IPS-18c (cell line): ENCODE data around the gene ILKAP.
"Not testable (repeated sequence)": the region's sequence is repeated elsewhere in the genome, so short reads cannot be mapped to it uniquely, and the experiment has no call there.

ENCODE experiments used
- H3K4me3 ChIP-seq: 2 replicates; pipeline ENCODE4 v1.7.0; 2013; ENCODE audit warnings: low read depth, mild to moderate bottlenecking, low read length, moderate library complexity; ENCODE audit not compliant: insufficient read depth
- H3K9me3 ChIP-seq: one replicate; pipeline ENCODE4 v1.6.1; 2013; ENCODE audit warnings: mild to moderate bottlenecking, low read length, moderate library complexity; ENCODE audit not compliant: control insufficient read depth, insufficient read depth

The ILKAP gene

GRCh38 chr2:238171575-238172187, 31.8 kb downstream of the ILKAP start:
- Histone ChIP-seq H3K4me3 (no peak overlapping the region), H3K9me3 (no peaks in the 10 kb centered on the region)

GRCh38 chr2:238171072-238171431, 32.4 kb downstream of the ILKAP start:
- not testable (repeated sequence) for H3K4me3 ChIP-seq, H3K9me3 ChIP-seq

- no peak overlapping the region for H3K4me3 ChIP-seq
- H3K9me3 ChIP-seq = peaks cover 2% of the 10 kb centered on the region
These were observed 33.0 kb downstream of the ILKAP start for GRCh38 chr2:238170386-238171071.

GRCh38 chr2:238169708-238170251, 33.7 kb downstream of the ILKAP start:
- no peak overlapping the region for H3K4me3 ChIP-seq
- H3K9me3 ChIP-seq = peaks cover 2% of the 10 kb centered on the region

- Histone ChIP-seq H3K9me3 (peaks cover 2% of the 10 kb centered on the region), H3K4me3 (no peak overlapping the region)
These were observed 34.3 kb downstream of the ILKAP start for GRCh38 chr2:238169048-238169707.

GRCh38 chr2:238168196-238169047, 35.1 kb downstream of the ILKAP start:
- H3K4me3 ChIP-seq = no peak overlapping the region
- peaks cover 2% of the 10 kb centered on the region for H3K9me3 ChIP-seq

GRCh38 chr2:238167761-238168160, 35.7 kb downstream of the ILKAP start:
- H3K9me3 ChIP-seq = peaks cover 2% of the 10 kb centered on the region
- H3K4me3 ChIP-seq = no peak overlapping the region

- Histone ChIP-seq H3K4me3 (no peak overlapping the region), H3K9me3 (peaks cover 2% of the 10 kb centered on the region)
These were observed 36.2 kb downstream of the ILKAP start for GRCh38 chr2:238167344-238167715.

GRCh38 chr2:238166391-238167343, 36.8 kb downstream of the ILKAP start:
- Histone ChIP-seq H3K4me3 (no peak overlapping the region), H3K9me3 (peaks cover 2% of the 10 kb centered on the region)

GRCh38 chr2:238165288-238165921, 38.1 kb downstream of the ILKAP start:
- Histone ChIP-seq H3K4me3 (no peak overlapping the region), H3K9me3 (peaks cover 2% of the 10 kb centered on the region)

- Histone ChIP-seq H3K4me3 (no peak overlapping the region), H3K9me3 (peaks cover 2% of the 10 kb centered on the region)
These were observed 38.6 kb downstream of the ILKAP start for GRCh38 chr2:238164906-238165287.

GRCh38 chr2:238163481-238164198, 39.9 kb downstream of the ILKAP start:
- peaks cover 2% of the 10 kb centered on the region for H3K9me3 ChIP-seq
- peak overlapping the region; percentile 55 for H3K4me3 ChIP-seq

- peaks cover 2% of the 10 kb centered on the region for H3K9me3 ChIP-seq
- peak overlapping the region; percentile 55; the same call in 1 of the 2 replicates for H3K4me3 ChIP-seq
These were observed 40.6 kb downstream of the ILKAP start for GRCh38 chr2:238162846-238163441.

- Histone ChIP-seq H3K9me3 (peaks cover 4% of the 10 kb centered on the region), H3K4me3 (no peak overlapping the region)
These were observed 41.1 kb downstream of the ILKAP start for GRCh38 chr2:238162251-238162845.
